Stimulated activated CD4-positive, alpha-beta T cell treated with anti-CD3 and anti-CD28 coated beads, Interleukin-12 subunit alpha, Interleukin-12 subunit beta, amount 100 ng/mL, for 48 hours (primary cell): ENCODE data around the gene ACTMAP.

Experiments used
- DNase-seq, 3 donors: peaks; one replicate each; pipeline ENCODE4 v3.0.0-alpha.2; 2020; ENCODE audit warnings: low read depth in 2 of 3, low spot score in 1 of 3

Gene ACTMAP

DNA sequence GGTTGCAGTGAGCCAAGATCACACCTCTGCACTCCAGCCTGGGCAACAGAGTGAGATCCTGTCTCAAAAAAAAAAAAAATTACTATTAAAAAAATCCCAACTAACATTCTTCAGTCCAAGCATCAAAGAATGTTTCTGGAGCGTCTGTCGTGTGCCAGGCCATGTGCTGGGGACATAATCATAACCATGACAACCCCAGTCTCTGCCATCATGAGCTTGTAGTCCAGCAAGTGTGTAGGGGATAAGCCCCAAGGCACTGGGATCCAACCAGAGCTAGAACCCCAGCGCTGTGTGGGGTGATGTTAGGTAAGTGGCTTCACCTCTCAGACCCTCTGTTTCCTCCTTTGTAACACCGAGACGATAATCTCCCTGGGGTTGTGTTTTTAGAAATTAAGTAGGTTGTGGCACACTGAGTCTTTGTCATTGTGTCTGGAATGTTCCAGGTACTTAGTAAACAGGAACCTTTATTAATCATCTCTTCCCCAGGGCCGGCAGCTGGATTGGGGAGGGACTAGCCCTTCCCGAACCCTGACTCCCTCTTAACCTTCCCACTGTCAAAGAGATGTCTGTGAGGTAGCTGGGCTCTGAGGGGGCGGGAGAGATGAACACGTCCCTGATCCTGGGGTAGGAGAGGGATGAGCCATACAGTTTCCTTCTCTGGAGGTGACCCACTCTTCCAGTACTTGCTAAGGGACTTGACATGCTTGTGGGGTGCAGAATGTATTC lies 28.2 kb downstream of the ACTMAP start:
- no peak for DNase-seq

DNA sequence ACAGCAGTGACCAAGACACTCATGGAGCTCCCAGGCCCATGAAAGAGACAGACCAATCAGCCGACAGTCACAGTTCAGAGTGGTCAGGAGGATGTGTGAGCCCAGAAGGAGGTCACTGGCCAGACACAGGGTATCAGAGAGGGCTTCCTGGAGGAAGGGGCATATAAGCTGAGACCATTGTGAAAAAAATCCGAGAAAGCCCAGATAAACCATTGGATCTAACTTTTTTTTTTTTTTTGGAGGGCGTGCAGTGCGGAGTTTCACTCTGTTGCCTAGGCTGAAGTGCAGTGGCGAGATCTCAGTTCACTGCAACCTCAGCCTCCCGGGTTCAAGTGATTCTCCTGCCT lies 29.2 kb downstream of the ACTMAP start:
- DNase-seq = no peak

DNA sequence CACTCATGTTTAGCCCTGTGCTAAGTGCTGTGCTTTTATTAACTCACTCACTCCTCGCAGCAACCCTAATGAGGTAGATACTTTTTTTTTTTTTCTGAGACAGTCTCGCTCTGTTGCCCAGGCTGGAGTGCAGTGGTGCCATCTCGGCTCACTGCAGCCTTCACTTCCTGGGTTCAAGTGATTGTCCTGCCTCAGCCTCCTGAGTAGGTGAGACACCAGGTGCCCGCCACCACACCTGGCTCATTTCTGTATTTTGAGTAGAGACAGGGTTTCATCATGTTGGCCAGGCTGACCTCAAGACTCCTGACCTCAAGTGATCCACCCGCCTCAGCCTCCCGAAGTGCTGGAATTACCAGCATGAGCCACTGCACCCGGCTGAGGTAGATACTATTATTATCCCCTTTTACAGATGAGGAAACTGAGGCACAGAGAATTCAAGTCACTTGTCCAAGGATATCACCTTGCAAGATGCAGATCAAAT lies 30.8 kb downstream of the ACTMAP start:
- no peak for DNase-seq

DNA sequence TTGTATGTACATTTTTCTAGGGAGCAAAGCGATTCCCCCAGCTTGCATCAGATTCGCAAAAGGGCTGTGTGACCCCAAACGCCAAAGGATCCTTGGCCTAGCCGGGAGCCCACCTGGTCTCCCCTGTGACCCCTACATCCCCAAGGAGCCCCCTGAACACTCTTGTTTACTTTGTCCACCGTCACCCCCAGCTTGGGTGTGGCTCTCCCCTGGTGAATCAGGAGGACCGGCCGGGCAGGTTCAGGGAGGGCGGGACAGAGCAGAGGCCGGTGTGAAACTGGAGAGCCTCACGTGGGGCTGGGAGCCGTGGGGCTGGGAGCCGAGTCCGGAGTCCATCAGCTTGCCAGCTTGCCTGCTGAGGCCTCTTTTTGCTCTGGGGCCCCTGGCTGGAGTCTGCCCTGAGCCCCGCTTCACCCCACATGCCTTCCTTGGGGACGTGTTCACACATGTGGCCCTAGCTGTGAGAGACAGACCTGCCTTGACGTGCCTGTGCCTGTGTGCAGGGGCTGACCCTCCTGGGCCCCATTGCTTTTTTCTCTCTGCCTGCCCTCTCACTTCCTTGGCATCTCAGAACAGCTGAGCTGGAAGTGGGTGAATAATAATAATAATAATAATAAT lies 31.4 kb downstream of the ACTMAP start:
- DNase-seq = no peak

DNA sequence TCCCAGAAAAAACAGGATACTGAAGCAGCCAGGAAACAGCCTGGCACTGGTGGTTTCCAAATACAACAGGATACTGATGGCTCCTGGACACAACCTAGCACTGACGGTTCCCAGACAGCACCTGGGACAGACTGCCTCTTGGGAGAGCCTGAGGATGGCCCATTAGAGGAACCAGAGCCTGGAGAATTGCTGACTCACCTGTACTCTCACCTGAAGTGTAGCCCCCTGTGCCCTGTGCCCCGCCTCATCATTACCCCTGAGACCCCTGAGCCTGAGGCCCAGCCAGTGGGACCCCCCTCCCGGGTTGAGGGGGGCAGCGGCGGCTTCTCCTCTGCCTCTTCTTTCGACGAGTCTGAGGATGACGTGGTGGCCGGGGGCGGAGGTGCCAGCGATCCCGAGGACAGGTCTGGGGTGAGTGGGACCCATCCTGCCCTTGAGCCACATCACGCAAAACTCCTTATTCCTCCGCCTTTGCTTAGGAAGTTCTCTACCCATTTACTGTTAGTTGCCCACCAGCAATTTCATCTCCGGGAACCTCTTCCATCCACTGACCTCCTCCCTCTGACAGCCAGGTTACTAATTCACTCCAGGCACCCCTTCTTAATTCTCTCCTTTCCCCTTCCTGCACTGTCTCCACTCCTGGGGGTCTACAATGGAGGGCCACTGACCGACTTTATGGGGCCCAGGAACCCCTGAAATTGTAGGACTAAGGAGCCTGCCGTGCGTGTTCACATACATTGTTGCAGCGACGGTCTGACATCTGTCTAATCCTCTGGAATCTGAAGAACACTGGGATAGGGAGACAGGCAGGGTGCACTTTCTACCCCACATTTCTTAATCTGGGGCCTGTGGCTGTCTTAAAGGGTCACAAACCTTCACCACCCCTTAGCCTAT lies 32.1 kb downstream of the ACTMAP start:
- DNase-seq = no peak

DNA sequence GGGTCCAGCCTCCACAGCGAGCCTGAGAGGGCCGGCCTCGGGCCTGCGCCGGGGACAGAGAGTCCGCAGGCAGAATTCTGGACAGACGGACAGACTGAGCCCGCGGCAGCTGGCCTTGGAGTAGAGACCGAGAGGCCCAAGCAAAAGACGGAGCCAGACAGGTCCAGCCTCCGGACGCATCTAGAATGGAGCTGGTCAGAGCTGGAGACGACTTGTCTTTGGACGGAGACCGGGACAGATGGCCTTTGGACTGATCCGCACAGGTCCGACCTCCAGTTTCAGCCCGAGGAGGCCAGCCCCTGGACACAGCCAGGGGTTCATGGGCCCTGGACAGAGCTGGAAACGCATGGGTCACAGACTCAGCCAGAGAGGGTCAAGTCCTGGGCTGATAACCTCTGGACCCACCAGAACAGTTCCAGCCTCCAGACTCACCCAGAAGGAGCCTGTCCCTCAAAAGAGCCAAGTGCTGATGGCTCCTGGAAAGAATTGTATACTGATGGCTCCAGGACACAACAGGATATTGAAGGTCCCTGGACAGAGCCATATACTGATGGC lies 32.9 kb downstream of the ACTMAP start:
- DNase-seq = no peak

DNA sequence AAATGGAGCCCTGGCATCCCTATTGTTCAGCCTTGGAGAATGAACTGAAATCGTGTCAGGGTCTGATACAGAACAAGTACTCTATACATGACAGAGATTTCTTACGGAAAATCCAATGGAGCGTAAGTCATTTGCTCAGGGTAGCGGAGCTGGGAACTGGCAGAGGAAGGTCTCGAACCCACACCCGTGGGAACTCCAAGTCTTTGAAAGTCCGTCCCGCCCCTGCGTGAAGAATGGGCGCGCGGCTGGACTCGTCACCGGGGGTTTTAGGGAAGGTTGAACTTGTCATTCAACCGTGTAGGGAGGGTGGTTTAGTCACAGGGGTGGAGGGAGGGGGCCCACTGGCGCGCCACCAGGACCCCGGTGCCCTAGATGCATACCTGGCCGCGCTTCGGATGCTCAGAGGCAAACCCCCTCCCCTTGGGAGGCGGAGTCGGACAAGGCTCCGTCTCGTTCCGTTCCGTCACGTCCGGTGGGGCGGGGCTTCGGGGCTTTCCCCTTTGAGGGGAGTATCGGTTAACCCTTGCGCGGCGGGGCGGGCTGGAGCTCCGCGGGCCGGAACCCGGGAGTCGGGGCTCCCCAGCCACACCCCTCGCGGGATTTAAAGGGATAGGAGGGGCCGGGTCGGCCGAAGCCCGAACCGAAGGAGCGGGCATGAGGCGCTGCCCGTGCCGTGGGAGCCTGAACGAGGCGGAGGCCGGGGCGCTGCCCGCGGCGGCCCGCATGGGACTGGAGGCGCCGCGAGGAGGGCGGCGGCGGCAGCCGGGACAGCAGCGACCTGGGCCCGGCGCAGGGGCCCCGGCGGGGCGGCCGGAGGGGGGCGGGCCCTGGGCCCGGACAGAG lies 33.6 kb downstream of the ACTMAP start, which contains the start of the genes COQ8B and ITPKC:
Gene COQ8B (minus strand): TSS at position 405 of the 843 bp plus-strand sequence. CDS start 2,254 bp downstream, outside the sequence.
Gene ITPKC (plus strand): TSS at position 631 of the 843 bp plus-strand sequence. CDS start 24 bp downstream, at position 655.
- DNase-seq = peak; percentile 99 to 100 (median 99)

DNA sequence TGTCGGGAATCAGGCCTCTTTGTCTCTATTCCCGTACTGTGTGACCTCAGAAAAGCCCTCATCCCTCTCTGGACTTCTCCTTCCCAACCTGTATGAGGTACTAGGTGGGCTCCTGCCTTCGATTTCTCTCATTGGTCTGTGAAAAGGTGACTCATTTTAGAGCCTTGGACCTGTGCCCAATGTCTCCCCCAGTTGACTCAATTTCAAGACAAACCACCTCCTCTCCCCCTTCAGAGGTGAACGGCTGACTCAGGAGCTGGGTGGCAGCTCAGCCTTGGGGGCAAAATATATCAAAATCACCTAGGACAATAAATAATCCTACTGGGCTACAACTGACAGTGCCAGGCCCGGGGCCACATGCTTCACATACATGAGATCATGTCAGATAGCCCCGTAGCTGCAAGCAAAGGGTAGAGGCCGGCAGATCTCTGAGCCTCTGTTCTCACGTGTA lies 34.2 kb downstream of the ACTMAP start:
- peak; percentile 49 to 69 (median 52) for DNase-seq

DNA sequence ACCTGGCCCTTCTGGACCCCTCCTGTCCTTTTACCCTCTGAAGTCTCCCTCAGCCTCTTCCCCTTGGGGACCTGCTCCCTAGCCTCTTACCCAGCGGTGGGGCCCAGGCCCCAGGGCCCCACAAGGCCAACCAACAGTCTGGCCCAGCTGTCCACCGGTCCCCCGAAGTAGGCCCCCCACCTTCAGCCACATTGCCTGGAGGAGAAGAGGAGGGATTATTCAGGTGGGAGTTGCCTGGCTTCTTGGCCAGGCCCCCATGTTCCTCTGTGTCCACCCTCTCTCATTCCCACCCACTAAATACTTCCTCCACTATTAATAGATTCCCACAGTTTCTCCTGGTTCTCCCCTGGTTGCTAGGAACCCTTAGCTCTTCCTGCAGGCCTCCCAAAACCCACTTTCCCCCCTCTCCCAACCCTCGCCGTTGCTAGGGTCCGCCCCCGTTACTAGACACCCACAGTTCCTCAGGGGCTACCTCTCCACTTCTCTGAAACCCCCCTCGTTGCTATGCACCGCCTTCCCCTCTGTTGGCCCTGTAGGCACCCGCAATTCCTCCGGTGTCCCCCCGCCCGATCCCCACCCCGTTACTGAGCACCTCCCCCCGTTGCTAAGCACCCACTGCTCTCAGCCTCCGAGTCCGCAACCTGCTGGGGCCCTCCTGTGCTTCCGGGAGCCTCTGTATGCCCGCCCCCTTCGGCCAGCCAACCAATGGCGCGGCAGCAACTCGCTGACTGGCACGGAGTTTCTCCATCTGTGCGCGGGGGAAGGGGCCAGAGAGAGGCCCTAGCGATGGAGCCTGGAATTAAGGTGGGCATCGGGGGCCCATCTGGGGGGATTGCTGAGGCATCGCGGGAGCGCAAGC lies 35.6 kb downstream of the ACTMAP start:
- DNase-seq = peak; percentile 86 to 93 (median 92)

DNA sequence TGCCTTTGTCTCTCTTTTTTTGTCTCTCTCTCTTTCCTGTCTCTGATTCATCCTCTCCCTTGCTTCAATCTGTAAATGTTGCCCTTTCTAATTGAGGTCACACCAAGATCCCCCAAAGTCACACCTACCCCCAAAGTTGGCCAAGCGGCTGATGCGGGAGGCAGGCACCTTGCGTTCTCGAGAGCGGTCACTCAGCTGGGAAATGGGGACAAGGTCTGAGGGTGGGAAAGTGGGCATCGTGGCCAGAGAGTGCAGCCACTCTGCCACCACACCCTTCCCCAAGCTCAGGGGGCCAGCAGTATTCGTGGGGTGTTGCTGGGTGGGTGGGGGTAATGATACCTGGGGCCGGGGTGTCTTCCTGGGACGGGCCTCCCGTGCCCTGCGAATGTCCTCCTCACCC lies 36.3 kb downstream of the ACTMAP start:
- no peak for DNase-seq

DNA sequence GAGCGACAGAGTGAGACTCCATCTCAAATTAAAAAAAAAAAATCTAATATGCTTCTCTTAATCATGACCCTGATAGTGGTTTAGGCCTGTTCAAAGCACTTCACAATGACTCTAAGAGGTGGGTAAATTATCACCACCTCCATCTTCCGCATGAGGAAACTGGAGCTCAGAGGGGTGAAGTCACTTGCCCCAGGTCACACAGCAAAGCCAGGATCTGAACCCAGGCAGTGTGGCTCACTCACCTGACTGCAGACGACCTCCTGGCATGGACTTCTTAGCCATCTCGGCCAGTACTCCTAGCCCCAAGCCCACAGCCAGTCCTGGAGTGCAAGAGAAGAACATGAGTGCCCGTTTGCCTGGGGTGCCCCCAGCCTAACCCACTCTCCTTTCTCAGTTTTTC lies 40.5 kb downstream of the ACTMAP start:
- no peak for DNase-seq

DNA sequence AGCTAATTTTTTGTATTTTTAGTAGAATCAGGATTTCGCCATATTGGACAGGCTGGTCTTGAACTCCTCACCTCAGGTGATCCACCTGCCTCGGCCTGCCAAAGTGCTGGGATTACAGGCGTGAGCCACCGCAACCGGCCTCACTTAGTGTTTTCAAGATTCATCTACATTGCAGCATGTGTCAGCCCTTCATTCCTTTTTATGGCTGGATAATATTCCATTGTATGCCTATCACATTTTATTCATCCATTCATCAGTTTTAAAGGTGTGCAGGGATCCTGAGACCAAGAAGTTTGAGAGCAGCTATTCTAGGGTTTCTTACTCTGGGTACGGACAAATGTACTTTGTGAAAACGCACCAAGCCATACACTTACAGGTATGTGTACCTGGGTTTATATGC lies 42.7 kb downstream of the ACTMAP start:
- no peak for DNase-seq

DNA sequence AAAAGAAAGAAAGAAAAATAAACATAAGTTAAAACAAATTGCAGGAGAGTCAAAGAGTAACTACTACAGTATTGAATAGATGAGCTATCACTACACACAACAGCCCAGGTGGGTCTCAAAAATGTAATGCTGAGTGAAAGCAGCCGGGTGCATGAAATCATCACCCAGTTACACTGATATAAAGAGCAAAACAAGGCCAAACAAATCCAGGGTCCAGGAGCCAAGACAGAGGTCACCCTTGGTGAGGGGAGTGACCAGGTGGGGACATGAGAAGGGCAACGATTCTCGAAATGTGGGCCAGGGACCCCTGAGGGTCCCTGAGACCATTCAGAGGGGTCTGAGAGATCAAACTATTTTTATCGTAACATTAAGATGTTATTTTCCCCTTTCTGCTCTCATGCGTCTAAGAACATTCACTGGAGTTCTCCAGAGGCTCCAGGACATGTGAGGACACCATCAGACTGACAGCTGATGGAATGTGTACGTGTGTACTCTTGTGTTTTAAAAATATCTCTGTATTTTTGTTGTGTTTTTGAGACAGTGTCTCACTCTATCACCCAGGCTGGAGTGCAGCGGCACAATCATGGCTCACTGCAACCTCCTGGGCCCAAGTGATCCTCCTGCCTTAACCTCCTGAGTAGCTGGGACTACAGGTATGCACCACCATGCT lies 44.2 kb downstream of the ACTMAP start:
- no peak for DNase-seq

DNA sequence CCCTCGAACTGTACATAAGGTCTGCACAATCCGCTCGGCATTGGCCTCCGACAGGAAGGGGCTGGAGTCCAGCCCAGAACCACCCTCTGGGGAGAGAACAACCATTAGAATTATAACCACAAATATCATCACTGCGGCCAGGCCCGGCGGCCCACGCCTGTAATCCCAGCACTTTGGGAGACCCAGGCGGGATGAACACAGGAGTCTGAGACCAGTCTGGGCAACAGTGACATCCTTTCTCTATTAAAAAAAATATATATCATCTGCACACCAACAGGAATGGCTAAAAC lies 45.0 kb downstream of the ACTMAP start:
- no peak for DNase-seq

DNA sequence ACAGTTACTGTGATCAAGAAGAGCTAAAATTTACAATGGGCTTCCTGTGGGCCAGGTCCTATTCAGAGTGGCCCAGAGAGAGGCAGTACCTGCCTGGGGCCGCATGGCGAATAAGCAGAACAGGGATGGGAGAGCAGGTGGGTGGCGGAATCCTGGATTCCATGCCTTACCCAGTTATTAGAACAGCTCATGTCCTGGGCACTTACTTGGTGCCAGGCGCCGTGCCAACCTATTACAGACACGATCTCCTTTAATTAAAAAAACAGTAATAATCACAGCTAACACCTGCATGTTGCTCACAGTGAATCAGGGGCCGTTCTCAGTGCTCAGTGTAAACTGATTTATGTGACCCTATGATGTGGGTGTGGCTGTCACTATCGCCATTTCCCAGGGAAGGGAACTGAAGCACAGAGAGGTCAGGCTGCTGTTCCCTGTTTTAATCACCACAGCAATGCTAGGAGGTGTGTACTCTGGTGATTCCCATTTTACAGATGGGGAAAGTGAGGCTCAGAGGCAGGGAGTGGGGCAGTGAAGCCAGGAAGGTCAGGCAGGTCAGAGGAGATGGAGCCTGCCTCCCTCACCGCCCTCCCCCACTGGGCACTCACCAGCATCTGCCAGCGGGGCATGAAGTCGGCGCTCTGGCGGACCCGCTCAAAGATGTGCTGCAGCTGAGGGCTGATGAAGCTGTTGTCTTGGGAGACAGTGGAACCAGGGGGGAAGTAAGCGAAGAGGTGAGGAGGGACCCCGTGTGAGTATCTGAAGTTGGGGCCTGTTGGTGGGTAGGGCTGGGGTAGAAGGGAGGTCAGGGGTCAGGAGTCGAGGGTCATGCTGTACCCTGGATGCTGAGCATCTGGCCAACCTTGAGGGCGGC lies 45.6 kb downstream of the ACTMAP start:
- no peak for DNase-seq

DNA sequence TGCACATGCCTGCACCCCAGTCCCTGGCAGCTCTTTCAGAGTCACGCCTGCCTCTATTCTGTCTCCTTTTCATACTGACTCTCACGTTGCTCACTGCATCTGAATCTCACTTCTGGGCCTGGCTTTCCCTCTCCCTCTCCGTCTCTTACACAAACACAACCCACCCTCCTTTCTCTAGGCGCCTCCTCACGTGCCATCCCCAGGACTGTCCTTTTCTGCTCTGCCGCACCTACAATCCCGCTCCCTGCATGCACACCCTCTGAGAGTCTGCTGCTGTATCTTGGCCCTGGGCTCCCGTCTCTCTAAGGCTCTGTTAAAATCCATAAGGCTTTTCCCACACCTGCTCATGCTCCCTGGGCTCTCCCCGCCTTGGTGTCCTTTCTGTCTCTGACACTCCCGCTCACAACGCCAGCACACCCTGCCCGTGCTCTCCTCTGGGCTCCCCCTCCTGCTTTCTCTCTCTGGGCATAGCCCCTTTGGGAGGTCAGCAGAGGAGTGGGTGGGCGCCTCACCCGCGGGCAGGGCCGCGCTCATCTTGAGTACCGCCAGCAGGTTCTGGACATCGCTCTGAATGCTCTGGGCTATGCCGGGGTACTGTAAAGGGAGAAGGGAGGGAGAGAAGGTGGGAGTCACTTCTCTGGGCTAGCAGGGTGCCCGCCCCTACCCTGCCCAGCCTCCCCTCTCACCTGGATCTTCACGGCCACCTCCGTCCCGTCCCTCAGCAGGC lies 47.1 kb downstream of the ACTMAP start:
- no peak for DNase-seq

DNA sequence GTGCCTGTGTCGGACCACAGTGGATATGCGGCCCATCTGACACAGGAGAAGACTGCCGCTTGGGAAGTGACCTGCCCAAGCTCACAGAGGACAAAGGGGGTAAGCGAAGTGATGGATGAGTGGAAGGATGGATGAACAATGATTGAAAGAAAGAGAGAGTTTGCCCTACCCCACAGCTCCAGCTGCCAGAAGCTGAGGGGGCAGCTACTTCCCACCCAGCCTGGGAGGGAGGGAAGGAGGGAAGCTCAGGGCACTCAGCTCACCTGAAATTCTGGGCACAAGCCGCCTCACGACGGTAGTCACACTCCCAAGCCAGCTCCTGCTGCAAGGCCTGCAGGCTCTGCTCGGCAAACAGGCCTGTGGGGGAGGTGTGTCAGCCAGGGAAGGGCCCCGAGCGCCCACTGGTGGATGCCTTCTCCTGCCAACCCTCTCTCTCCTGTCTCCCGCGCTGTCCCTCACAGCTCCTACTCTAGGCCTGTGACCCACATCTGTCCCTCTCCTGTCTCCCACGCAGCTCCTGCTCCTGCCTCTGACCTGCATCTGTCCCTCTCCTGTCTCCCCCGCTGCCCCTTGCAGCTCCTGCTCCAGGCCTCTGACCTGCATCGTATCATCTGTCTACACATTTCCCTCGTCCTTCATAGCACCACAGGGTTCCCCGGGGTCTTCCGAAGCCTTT lies 47.8 kb downstream of the ACTMAP start:
- no peak for DNase-seq
